Activated CD8-positive, alpha-beta memory T cell treated with anti-CD3 and anti-CD28 coated beads, Interleukin-2, amount 50 U/mL, for 24 hours (primary cell): ENCODE results near the gene KCNIP1.

Source experiments
- DNase-seq: peaks from one replicate; pipeline ENCODE4 v3.0.0-alpha.2; 2020; ENCODE audit errors: extremely low read depth

KCNIP1 gene

DNA sequence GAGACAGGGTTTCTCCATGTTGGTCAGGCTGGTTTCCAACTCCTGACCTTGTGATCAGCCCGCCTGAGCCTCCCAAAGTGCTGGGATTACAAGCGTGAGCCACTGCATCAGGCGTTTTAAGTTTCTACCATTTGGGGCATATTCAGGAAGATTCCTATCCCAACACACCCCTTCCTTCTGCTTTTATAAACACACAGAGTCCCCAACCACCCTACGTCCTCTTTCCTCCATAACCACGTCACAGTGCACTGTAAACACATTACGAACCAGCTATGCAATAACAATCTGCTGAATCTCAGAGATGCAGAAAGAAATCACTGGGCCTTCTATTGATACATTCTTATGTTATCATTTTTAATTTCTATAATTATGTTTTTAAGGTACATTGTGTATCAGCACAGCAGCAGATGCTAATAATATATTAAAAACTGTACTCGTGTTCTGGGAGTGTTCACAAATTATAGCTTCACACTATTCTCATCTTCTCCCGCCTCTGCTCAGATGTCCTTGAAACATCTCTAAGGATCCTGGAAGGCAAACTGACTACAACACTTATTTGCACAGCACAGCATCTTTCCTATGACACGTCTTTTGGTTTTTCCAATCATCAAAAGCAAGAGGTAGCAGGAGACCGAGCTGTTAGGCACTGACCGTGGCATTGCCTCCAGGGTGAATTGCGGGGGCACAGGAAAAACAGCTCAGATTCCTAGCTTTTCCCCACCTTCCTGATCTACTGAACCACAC, 60.2 kb downstream of the KCNIP1 start:
- DNase-seq = no peak

DNA sequence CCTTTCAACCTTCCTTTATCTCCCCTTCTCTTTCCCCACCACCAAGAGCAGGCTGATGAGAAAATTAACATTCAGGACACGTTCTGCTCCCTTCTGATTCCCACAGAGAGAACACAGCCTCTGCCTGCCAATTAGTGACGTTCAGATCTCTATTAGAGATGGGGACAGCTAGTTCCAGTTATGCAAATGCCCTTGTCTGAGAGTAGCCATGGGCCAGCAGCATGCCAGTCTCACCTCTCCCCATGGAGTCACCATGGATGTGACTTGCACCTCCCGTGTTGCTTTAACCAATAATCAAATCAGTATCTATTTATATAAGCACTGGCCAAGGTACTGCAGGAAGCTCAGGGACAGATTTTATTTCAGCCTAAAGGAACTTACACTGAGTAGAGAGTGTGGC, 61.3 kb downstream of the KCNIP1 start:
- DNase-seq = no peak

- no peak for DNase-seq
Measured at GRCh38 chr5:170569101-170569500, 65.3 kb downstream of the KCNIP1 start.

DNA sequence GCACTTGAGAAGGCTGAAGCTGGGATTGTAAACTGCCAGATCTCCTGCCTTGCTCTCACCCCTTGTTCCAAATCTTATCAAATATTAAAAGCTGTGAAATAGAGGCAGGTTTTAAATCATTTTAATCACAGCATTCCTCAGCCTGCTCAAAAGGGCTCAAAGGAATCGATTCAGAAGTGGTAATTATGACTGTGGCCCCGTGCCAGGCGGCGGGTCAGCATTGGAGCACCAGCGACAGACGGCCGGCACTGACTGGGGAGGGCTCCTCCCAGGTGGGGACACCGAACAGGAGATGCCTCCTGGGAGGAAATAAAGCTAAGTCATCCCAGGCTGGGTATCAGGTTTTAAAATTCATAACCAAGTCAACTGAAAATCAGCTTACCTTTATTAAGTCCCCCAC, 66.7 kb downstream of the KCNIP1 start:
- no peak for DNase-seq

- no peak for DNase-seq
Measured at GRCh38 chr5:170571281-170571731, 67.5 kb downstream of the KCNIP1 start.

DNA sequence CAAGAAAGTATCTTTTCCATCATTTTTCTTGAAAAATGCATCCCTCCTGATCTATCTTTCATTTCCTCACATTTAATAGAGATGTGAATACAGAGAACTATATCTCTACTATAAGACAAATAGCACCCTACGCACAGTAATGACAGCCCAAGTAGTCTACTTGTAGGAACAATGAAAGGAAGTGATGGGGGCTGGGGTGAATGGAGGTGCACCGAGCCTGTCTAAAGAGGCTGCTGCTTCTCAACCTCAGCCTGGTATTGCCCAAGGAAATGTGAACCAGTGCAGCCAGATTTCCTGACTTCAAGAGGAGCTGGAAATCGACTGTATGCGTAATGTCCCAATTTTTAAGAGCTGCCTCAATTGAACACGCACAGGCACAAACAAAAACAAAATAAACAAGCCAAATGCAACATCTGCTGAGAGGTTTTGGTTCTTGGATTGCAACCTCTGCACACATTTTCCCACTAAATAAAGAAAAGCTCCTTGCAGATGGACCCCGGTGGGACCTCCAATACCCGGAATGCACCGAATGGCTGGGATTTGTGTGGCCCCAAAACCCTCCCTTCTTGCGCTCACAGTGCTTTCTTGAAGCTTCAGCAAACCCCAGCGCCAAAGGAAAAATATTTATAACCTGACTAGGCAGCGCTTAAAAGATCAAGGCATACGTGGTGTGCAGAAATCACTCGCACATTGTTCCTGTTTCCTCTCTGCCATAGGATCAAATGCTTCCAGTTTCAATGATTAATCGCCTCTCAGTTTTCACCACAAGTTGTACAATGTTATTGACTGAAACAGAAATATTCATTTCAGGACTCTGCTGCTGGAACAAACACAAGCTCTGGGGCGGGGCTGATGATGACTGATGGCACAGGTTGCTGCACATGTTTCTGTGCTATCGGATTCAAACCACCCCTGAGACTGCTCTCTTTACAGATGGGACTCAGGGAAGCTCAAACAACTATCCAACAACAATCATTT, 68.3 kb downstream of the KCNIP1 start:
- peak; percentile 45 for DNase-seq

DNA sequence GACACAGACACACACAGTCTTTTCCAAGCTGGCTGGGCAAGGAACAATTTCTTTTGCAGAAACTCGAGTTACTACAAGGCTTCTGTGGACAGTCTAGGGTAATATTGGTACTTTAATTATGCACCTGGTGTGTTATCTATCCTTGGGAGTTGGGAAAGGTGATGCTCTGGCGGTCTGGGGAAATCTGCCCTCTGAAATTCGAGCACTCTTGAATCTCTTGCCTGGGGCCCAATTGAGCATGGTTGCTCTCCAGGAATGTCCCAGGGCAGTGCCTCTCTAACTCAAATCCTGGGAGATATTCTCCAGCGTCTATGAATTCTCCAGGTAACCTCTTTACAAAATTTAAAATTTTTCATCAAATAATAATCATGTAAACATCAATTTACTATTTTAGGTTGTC, 69.3 kb downstream of the KCNIP1 start:
- DNase-seq = no peak

DNA sequence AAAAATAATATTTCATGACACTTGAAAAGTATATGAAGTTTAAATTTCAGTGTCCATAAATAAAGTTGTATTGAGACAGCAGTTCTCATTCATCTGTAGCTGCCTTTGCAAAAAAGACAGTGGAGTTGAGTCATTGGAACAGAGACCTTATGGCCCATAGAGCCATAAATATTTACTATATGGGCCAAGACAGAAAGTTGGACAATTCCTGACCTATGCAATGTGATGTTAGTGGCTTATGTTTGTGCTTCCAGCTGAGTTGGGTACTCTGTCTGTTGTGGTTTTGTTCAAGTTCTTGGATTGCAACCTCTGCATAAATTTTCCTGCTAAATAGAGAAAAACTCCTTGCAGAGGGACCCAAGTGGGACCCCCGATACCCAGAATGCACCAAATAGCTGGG, 69.8 kb downstream of the KCNIP1 start:
- no peak for DNase-seq

- DNase-seq = no peak
Measured at GRCh38 chr5:170576602-170577535, 73.0 kb downstream of the KCNIP1 start.

DNA sequence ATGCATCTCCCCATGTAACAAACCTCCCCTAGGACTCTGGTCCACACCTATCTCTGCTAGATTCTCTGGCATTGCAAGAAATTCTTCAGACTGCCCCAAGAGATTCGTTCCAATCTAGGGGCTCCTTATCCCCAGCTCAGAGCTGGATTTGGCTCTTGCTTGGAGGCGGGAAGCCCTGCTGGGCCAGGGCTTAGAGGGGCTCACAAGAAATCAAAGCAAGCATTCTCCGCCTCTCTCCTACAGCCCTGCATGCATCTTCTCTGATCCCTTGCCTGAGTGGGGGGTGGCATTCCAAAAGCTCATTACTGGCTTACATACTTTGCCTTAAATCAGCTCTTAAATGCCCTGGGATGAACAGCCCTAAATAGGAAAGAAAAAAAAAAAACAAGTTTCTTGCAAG, 75.8 kb downstream of the KCNIP1 start:
- no peak for DNase-seq

GRCh38 chr5:170581211-170581610, 77.4 kb downstream of the KCNIP1 start:
- no peak for DNase-seq

DNA sequence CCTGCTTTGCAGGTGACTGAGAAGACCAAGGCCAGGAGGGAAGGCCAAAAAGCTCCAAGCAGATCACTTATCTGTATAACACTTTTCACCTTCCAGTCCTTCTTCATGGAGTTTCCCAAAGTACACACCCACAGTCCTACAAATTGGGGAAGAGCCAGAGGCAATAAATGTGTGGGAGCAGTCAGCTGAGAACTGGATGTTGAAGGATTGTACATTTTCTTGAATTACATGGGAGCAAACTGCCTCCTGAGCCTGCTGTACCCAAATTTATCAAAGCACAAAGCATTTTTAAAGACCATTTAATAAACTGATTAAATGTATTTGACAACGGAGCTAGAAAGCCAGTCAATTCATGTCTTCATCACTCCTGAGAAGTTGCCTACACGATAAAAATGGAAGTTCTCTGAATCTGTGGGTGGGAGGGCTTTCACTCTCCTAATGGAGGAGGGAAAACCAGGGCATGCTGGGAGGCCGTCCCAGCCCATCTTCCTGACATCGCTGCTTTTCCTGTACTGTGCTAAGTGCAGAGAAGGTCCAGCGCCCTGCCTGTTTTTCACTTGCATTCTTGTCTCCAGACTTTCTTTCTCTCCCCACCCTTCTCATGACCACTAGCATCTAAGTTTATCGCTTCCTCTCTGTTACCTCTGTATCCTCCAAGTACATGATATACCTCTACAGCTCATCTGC, 79.0 kb downstream of the KCNIP1 start:
- no peak for DNase-seq

DNA sequence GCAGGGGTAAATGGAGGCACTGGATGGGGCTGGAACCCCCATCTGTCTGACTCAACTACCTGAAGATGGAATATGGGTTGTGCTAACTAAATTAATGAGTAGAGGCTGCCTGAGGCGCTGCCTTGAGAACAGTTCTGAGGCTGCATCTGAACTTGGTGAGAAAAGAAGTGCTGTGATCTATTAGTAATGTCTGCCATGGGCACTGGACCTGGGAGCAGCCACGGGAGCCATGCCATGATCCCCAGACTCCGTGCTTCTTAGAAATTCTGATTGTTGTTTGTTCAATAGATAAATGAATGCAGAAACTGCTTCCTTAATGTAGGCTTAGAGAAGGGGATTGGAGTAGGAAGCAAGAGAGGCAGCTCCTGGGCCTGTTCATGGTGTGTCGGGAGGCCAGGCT, 80.2 kb downstream of the KCNIP1 start:
- DNase-seq = no peak

DNA sequence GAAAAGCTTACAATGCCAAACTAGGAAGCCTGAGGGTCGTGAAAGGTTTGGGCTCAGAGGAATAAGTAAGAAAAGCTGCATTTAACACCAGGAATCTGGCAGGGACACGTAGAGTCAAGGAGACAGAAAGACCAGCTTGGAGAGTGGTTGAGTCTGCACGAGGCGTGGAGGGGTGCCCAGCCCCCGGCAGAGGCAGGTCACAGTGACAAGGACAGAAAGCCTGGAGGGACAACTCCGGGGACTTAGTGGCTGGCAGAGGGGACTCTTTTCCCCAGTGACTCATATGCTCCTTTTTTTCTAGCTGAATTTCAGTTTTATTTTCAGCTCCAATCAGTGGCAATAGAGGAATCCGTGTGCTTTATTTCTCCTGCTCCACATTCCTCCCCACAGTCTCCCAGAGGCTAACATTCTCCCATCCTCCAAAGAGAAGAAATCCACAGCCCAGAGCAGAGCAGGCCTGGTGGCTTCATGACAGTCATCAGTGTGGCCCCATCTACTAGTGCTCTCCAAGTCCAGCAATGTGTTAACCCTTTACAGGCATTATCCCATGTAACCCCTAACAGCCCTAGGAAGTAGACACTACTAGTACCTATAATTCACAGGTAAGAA, 80.7 kb downstream of the KCNIP1 start:
- DNase-seq = no peak

- DNase-seq = no peak
Measured at GRCh38 chr5:170585273-170585948, 81.6 kb downstream of the KCNIP1 start.

DNA sequence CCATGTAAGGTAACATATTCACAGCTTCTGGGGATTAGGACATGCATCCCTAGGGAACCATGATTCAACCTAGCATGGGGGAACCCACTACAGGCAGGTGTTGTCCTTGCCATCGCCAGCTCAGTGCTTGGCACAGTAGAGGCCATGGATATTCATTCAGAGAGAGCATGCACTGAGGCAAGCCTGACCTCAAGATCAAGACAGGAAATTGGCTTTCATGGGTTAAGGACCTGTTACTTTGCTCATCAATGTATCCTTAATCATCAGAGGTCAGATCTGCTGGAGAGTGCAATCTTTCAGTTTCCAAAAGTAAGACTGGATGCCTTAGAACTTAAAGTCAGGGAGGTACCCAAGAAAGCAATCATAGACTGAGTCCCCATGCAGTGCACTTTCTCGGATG, 84.0 kb downstream of the KCNIP1 start:
- no peak for DNase-seq

DNA sequence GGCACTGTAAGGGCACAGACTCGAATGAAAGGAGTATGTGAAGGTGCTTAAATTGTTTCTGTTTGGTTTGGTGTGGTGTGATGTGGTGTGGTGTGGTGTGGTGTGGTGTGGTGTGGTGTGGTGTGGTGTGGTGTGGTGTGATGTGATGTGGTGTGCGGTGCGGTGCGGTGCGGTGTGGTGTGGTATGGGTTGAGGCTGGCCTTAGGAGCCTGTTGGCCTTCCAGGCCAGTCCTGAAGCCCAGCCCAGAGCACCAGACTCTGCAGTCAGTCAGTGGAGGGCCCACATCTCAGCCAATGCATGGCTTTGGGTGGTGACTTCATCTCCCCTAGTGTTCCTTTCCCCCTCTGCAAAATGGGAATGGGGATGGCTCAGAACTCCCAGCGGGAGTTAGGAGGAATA, 85.8 kb downstream of the KCNIP1 start:
- DNase-seq = no peak

- DNase-seq = no peak
Measured at GRCh38 chr5:170590566-170590965, 86.7 kb downstream of the KCNIP1 start.

- DNase-seq = no peak
Measured at GRCh38 chr5:170591054-170591453, 87.2 kb downstream of the KCNIP1 start.

DNA sequence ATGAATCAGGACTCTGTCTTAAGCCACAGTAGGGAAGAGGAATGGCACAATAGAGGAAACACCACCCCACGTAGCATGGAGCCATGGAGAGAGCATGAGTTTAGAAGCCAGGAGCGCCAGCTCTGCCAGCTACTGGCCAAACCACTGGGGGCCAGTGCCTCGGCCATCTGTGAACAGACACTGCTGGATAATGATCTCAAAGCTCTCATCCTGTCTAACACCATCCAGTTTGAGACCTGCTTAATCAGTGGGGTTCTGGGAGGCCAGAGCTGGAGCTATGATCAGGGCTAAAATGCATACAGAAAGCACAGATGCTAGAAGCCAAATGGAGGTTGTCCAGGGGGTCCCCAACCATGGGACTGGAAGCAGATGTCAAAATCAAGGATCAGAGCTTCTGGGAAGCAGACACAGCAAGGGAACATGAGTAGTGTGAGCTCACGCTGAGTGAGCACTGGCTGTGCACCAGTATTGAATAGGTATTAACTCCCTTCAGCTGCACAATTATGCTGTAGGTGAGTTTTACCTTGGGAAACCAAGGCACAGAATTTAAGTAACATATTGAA, 92.7 kb downstream of the KCNIP1 start:
- no peak for DNase-seq
